Amniotic epithelial cell (primary cell): ENCODE measurements around the gene ZBED5.
"Not testable (repeated sequence)": the region's sequence is repeated elsewhere in the genome, so short reads cannot be mapped to it uniquely, and the experiment has no call there.

ENCODE experiments used
- DNase-seq: peaks from one replicate; pipeline ENCODE4 v3.0.0-alpha.2; 2010; ENCODE audit warnings: low read depth

ZBED5 gene

GRCh38 chr11:10857709-10858438 is at the start of gene ZBED5:
ZBED5 (minus strand) TSS chr11:10858053; CDS start chr11:10854945, 3,108 bp downstream.
- peak; percentile 95 for DNase-seq

- peak; percentile 42 for DNase-seq
These were observed 48.7 kb upstream of the ZBED5 start for GRCh38 chr11:10906521-10906920.

- no peak for DNase-seq
These were observed 44.6 kb upstream of the ZBED5 start for GRCh38 chr11:10902301-10903063.

- peak; percentile 66 for DNase-seq
These were observed 43.0 kb upstream of the ZBED5 start for GRCh38 chr11:10900681-10901415.

- DNase-seq: no peak
These were observed 41.4 kb upstream of the ZBED5 start for GRCh38 chr11:10899121-10899830.

GRCh38 chr11:10898763-10899025 is 40.8 kb upstream of the ZBED5 start:
- DNase-seq: no peak

- no peak for DNase-seq
These were observed 40.3 kb upstream of the ZBED5 start for GRCh38 chr11:10898003-10898762.

- no peak for DNase-seq
These were observed 39.3 kb upstream of the ZBED5 start for GRCh38 chr11:10897150-10897549.

DNA sequence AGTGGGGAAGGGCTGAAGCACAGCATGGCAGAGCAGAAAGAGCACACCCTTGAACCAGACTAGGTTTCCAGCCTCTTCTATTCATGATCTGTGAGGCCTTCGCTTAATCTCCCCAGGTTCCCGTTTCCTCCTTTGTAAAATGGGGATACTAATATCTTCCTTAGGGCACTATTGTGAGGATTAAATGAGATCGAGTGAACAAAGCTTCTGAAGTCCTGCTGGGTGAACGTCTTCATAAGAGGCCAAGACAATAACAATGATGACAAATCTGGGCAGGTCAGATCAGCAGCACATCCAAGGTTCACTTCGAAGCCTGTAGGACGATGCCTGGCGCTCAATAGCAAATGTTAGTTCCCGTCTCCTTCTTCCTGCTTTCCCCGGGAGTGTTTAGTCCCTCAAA is 38.6 kb upstream of the ZBED5 start:
- DNase-seq: no peak

DNA sequence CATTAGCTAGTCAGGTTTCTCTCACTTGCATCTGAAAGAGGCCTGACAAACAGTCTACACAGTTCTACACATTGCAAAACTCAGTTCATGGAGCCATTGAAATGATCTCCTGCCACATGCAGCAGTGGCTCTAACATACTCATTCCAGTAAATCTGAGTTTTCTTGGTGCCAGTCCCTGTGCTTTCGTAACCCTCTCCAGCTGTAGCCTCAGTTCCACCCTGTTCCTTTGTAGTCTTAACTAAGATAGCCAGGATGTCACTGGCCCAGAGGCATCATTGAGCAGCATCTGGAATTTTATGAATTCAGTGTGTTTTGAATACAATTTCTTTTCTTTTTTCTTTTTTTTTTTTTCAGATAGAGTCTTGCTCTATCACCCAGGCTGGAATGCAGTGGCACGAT is 37.4 kb upstream of the ZBED5 start:
- DNase-seq: no peak

GRCh38 chr11:10894666-10895065 is 36.8 kb upstream of the ZBED5 start:
- DNase-seq: no peak

- DNase-seq: peak; percentile 37
These were observed 35.9 kb upstream of the ZBED5 start for GRCh38 chr11:10893714-10894151.

GRCh38 chr11:10892250-10892649 is 34.4 kb upstream of the ZBED5 start:
- no peak for DNase-seq

- no peak for DNase-seq
These were observed 33.4 kb upstream of the ZBED5 start for GRCh38 chr11:10891151-10891720.

GRCh38 chr11:10890083-10890482 is 32.2 kb upstream of the ZBED5 start:
- not testable (repeated sequence) for DNase-seq

- no peak for DNase-seq
These were observed 29.5 kb upstream of the ZBED5 start for GRCh38 chr11:10887307-10887706.

DNA sequence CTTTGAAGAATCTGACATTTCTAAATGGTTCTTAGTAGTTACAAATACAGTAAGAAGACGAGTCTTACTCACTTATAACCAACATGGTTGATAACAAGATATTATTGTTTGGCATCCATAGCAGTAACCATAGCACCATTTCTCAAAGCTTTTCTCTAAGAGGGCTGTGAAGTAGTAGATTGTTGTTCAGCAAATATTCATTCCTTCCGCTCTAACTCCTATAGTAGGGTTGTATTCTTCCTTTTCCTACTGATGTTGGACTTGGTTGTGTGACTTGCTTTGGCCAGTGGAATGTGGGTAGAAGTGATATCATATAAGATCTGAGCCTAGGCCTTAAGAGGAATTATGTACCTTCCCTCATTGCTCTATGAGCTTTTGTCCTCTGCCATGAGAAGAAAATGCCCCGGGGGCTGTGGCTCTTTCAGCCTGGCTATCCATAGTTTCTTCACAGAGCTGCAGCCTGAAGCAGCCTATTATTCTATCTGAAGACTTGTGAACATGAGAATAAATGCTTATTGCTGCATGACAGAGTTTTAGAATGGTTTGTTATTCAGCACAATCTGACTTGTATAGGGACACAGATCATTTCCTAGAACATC is 28.9 kb upstream of the ZBED5 start:
- no peak for DNase-seq

DNA sequence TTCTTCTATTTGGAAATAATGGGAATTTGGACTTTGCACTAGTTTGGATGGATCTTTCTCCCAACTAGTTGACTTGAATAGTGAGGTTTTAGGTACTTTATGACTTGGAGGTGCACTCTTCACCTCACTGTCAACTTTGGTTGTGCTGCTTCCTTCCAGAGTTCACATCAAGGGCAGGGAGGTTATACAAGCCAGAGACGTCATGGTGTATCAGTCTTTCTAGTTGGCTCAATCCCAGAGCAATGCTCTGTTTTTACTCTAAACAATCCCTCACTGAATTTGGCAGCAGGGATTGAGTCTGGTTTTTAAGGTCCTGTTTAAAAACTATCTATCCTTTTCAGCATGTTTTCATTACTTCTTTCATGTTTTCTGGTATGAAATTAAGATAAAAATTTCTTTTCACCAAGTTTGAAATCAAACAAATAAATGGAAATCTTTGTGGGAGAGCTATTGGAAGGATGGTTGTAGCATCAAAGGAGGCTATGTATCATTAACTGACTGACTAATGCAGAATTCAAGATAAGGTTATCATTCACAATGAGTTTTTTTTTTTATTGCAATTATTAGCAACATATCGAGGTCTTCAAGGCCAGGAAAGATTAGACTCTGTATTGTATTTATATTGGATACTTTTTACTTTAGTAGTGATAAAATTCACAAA is 28.0 kb upstream of the ZBED5 start:
- DNase-seq: peak; percentile 82

DNA sequence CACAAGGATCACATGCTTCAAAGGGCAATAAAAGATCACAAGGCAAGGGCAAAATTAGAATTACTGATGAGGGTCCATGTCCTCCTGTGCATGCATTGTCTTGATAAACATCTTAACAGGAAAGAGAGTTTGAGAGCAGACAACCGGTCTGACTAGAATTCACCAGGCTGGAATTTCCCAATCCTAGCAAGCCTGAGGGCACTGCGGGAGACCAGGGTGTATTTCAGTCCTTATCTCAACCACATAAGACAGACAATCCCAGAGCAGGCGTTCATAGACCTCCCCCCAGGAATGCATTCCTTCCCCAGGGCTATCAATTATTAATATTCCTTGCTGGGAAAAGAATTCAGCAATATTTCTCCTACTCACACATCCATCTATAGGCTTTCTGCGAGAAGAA is 26.4 kb upstream of the ZBED5 start:
- peak; percentile 73 for DNase-seq

DNA sequence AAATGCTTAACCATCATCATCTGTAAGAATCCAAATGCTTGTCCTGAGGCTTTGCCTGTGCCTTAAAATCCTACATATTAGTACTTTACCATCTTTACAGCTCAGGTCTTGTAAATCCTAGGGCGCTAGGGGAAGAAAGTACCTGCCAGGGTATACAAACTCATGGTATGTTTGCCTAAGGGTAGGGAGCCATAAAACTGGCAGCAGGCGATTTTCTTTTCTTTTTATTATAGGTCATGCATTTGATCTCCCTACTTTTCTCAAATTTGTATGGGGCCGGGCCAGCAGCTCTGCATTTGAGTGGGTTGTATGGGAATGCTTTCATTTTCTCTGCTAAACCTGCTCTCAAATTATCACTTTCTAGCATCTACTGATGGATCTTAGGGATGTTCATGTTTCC is 24.0 kb upstream of the ZBED5 start:
- no peak for DNase-seq
